Astrocyte (in vitro differentiated cells and primary cell): ENCODE measurements around the gene MTHFS.

ENCODE experiments used
- EZH2 ChIP-seq: IDR thresholded peaks from 2 replicates; pipeline ENCODE4 v1.6.1; 2012; ENCODE audit warnings: mild to moderate bottlenecking, low read length, inconsistent platforms; ENCODE audit not compliant: insufficient read depth
- TF ChIP-seq, protein P1 (sequence below): IDR thresholded peaks from 2 replicates; pipeline ENCODE4 v1.5.1; 2011; ENCODE audit warnings: low read depth, mild to moderate bottlenecking, inconsistent platforms, low read length, moderate library complexity; ENCODE audit not compliant: insufficient read depth

GRCh38 chr15:79837846-79838245 lies 59.0 kb downstream of the MTHFS start:
- TF ChIP-seq, protein P1, sequence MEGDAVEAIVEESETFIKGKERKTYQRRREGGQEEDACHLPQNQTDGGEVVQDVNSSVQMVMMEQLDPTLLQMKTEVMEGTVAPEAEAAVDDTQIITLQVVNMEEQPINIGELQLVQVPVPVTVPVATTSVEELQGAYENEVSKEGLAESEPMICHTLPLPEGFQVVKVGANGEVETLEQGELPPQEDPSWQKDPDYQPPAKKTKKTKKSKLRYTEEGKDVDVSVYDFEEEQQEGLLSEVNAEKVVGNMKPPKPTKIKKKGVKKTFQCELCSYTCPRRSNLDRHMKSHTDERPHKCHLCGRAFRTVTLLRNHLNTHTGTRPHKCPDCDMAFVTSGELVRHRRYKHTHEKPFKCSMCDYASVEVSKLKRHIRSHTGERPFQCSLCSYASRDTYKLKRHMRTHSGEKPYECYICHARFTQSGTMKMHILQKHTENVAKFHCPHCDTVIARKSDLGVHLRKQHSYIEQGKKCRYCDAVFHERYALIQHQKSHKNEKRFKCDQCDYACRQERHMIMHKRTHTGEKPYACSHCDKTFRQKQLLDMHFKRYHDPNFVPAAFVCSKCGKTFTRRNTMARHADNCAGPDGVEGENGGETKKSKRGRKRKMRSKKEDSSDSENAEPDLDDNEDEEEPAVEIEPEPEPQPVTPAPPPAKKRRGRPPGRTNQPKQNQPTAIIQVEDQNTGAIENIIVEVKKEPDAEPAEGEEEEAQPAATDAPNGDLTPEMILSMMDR = no peak
- TF ChIP-seq EZH2 = no peak
